Midbrain (tissue), 1 donor: Measurements from ENCODE around the gene SIGLEC12.
A peak's percentile ranks its signal among the peaks of the same experiment; 100 is the strongest.
"Not testable (repeated sequence)": the region's sequence is repeated elsewhere in the genome, so short reads cannot be mapped to it uniquely, and the experiment has no call there.

Source experiments
- DNase-seq: peaks from one replicate; lab custom pipeline; 2025; lab: John Stamatoyannopoulos, UW

The SIGLEC12 gene

GRCh38 chr19:51479531-51480331, 21.9 kb downstream of the SIGLEC12 start:
- DNase-seq: no peak

- DNase-seq: no peak
Observed at GRCh38 chr19:51478381-51479234, 23.0 kb downstream of the SIGLEC12 start, which contains the start of gene CEACAM18. TSS of gene CEACAM18 (plus strand) at chr19:51478539.

- DNase-seq: no peak
Observed at GRCh38 chr19:51477344-51477743, 24.3 kb downstream of the SIGLEC12 start.

- DNase-seq: no peak
Observed at GRCh38 chr19:51476164-51476563, 25.4 kb downstream of the SIGLEC12 start.

- peak; percentile 49 for DNase-seq
Observed at GRCh38 chr19:51473009-51473707, 28.4 kb downstream of the SIGLEC12 start.

- DNase-seq: no peak
Observed at GRCh38 chr19:51472607-51473006, 29.0 kb downstream of the SIGLEC12 start.

GRCh38 chr19:51471527-51471926, 30.1 kb downstream of the SIGLEC12 start:
- no peak for DNase-seq

- DNase-seq: no peak
Observed at GRCh38 chr19:51470966-51471365, 30.6 kb downstream of the SIGLEC12 start.

- no peak for DNase-seq
Observed at GRCh38 chr19:51469629-51470028, 32.0 kb downstream of the SIGLEC12 start.

GRCh38 chr19:51469162-51469561, 32.4 kb downstream of the SIGLEC12 start:
- no peak for DNase-seq

GRCh38 chr19:51468545-51468920, 33.1 kb downstream of the SIGLEC12 start:
- no peak for DNase-seq

GRCh38 chr19:51467864-51468544, 33.6 kb downstream of the SIGLEC12 start:
- DNase-seq: no peak

GRCh38 chr19:51466723-51467122, 34.9 kb downstream of the SIGLEC12 start:
- peak; percentile 5 for DNase-seq

GRCh38 chr19:51463976-51464581, 37.5 kb downstream of the SIGLEC12 start:
- not testable (repeated sequence) for DNase-seq

- DNase-seq: no peak
Observed at GRCh38 chr19:51462681-51463080, 38.9 kb downstream of the SIGLEC12 start.

GRCh38 chr19:51462276-51462675, 39.3 kb downstream of the SIGLEC12 start:
- no peak for DNase-seq

GRCh38 chr19:51461723-51462161, 39.9 kb downstream of the SIGLEC12 start:
- DNase-seq: peak; percentile 42

GRCh38 chr19:51460164-51460992, 41.2 kb downstream of the SIGLEC12 start:
- DNase-seq: peak; percentile 15

GRCh38 chr19:51458899-51459505, 42.6 kb downstream of the SIGLEC12 start:
- DNase-seq: no peak
